ENCODE measurements around the gene CA5A. TPM values are rescaled to one million over a fixed set of nuclear protein-coding genes. Genes with fewer than 3 reads are reported as not detected.
A peak's percentile ranks its signal among the peaks of the same experiment; 100 is the strongest.

The CA5A gene
- total and polyA plus RNA-seq, 2 of the 13 experiments (the other 11 are each of a cell fraction or from before 2014, with no cell fraction given), result 66.8 to 106 TPM

- TF ChIP-seq NFAT5 (CRISPR knock-in tag; IDR thresholded peaks at IDR 0.05) (no peak), ZNF605 (CRISPR knock-in tag; IDR thresholded peaks at IDR 0.05) (peak; percentile 82), CCDC6 (CRISPR knock-in tag; IDR thresholded peaks at IDR 0.05) (peak; percentile 74), PHF5A (CRISPR knock-in tag; IDR thresholded peaks at IDR 0.05; ENCODE audit: low read depth, unreplicated experiment) (peak; percentile 98), TAF1 (CRISPR knock-in tag; IDR thresholded peaks at IDR 0.05) (peak; percentile 86), ZNF652 (CRISPR knock-in tag; IDR thresholded peaks at IDR 0.05; ENCODE audit: borderline replicate concordance, low read depth) (peak; percentile 67; the same call in 1 of the 2 replicates), ZNF564 (CRISPR knock-in tag; IDR thresholded peaks at IDR 0.05) (peak; percentile 84), ZBTB7A (CRISPR knock-in tag; IDR thresholded peaks at IDR 0.05) (peak; percentile 77), ZNF572 (CRISPR knock-in tag; IDR thresholded peaks at IDR 0.05) (no peak), ZNF451 (CRISPR knock-in tag; IDR thresholded peaks at IDR 0.05) (peak; percentile 87), ZNF761 (CRISPR knock-in tag; conservative IDR thresholded peaks at IDR 0.05) (peak; percentile 39; the same call in 1 of the 2 replicates), DBP (CRISPR knock-in tag; IDR thresholded peaks at IDR 0.05; ENCODE audit: not compliant biosample characterization) (no peak), ZNF275 (CRISPR knock-in tag; IDR thresholded peaks at IDR 0.05; ENCODE audit: borderline replicate concordance) (peak; percentile 55; the same call in 1 of the 2 replicates), GATAD1 (CRISPR knock-in tag; IDR thresholded peaks at IDR 0.05) (peak; percentile 70), ZNF414 (CRISPR knock-in tag; IDR thresholded peaks at IDR 0.05) (peak; percentile 95), ATAD3A (CRISPR knock-in tag; IDR thresholded peaks at IDR 0.05) (peak; percentile 80; the same call in 1 of the 2 replicates), SOX5 (CRISPR knock-in tag; IDR thresholded peaks at IDR 0.05; ENCODE audit: borderline replicate concordance) (peak; percentile 83), TERF1 (CRISPR knock-in tag; IDR thresholded peaks at IDR 0.05) (no peak), JUND (CRISPR knock-in tag; IDR thresholded peaks at IDR 0.05) (peak; percentile 18; the same call in 1 of the 2 replicates), NR3C1 (CRISPR knock-in tag; IDR thresholded peaks at IDR 0.05) (no peak), ZNF24 (IDR thresholded peaks at IDR 0.05) (no peak)
These were observed at the start of gene CA5A (continued) for GRCh38 chr16:87936375-87937230.
